NCI-H524 (cell line): ENCODE measurements around the gene ERCC6.

Experiments
- DNase-seq, 2 experiments: peaks; one replicate each; lab custom pipeline; 2025; lab: John Stamatoyannopoulos, UW

The ERCC6 gene

DNA sequence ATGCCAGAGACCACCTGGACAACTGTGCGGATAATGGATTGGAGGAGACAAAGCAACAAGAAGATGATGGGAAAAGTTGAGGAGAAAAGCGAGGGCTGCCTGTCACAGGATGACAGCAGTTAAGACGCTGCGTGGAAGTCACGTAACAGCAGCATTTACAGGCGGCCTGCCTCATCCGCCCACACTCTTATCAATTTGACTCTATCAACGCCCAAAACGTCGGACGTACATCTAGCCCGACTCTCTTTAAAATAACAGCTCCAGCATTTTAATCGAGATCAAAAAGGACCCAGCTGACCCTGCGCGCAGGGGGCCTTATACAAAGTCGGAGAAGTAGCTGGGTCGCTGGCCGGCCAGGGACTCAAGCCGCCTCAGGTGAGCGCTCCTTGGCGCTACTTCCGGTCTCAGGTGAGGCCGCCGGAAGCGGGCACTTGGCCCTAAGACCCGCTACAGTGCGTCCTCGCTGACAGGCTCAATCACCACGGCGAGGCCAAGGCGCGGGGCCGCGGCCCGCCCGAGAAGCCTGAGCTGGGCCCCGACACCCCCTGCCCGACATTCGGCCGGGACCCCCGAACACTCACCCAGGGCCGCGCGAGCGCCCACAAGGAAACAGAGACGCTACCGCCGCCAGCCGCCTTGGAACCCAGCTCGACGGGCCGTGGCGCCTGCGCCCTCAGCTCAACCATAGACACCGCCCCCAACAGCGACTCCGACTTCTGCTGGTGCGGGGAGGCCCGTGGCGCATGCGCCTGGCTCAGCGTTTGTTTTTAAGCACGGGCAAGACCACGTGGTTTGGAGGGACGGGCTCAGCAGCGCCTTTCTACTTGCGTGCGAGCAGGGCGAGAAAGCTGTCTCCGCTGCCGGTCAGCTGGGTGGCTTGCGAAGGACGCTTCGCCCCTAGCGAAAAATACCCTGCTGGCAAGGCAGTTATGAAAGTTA lies at the start of gene ERCC6:
ERCC6 (minus strand) TSS at position 741 of the 939 bp plus-strand sequence.
- peak; percentile 70 to 85 for DNase-seq

GRCh38 chr10:49587981-49588380 lies 49.1 kb upstream of the ERCC6 start:
- no peak for DNase-seq

GRCh38 chr10:49585387-49585786 lies 46.5 kb upstream of the ERCC6 start:
- no peak for DNase-seq

GRCh38 chr10:49579621-49580020 lies 40.7 kb upstream of the ERCC6 start:
- DNase-seq = no peak

DNA sequence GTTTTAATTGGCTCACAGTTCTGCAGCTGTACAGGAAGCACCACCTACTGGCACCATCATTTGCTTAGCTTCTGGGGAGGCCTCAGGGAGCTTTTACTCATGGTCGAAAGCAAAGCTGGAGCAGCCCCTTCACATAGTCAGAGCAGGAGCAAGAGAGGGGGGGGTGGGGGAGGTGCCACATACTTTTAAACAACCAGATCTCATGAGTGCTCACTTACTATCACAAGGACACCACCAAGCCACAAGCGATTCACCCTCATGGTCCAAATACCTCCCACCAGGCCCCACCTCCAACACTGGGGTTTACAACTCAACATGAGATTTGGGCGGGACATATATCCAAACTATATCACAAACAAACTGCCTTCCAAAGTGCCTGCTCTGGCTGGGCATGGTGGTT lies 39.5 kb upstream of the ERCC6 start:
- no peak for DNase-seq

DNA sequence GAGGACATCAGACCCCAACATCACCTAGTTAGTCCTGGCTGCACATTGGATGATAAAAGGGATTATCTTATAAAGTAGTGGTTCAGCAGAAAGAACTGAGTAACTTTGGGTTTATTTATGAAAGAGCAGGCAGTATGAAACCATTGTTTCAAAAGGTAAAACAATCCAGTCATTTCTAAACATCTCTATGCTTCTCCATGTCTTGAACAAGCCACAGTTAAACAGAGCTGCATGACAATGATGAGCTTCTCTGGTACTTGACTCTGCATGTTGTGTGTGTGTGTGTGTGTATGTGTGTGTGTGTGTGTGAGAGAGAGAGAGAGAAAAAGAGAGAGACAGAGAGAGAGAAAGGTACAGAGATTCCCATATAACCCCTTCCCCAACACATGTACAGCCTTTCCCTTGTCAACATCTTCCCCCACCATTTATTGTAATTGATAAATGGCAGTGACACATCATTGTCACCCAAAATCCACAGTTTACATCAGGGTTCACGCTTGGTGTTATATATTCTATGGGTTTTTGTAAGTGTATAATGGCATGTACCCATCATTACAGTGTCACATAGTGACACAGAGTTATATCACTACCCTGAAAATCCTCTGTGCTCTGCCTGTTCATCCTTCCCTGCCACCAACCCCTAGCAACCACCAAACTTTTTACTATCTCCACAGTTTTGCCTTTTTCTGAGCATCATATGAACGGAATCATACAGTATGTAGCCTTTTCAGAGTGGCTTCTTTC lies 38.4 kb upstream of the ERCC6 start:
- DNase-seq = no peak

DNA sequence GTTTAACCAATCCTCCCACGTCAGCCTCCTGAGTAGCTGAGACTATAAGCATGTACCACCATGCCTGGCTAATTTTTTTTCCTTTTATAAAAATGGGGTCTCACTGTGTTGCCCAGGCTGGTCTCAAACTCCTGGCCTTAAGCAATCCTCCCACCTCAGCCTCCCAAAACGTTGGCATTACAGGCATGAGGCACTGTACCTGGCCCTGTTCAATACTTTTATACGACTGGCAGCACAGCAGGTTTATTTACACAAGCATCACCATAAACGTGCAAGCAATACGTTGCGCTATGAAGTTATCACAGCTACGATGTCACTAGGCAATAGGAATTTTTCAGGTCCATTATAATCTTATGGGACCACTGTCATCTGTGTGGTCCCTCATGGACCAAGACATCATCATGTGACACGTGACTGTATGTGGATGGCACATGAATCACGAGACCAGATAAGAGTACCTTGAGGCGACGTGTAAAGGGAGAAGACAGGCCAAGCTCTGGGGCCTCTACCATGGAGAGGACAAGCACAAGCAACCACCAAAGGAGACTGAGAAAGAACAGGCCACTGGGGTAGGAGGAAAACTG lies 36.7 kb upstream of the ERCC6 start:
- no peak for DNase-seq

DNA sequence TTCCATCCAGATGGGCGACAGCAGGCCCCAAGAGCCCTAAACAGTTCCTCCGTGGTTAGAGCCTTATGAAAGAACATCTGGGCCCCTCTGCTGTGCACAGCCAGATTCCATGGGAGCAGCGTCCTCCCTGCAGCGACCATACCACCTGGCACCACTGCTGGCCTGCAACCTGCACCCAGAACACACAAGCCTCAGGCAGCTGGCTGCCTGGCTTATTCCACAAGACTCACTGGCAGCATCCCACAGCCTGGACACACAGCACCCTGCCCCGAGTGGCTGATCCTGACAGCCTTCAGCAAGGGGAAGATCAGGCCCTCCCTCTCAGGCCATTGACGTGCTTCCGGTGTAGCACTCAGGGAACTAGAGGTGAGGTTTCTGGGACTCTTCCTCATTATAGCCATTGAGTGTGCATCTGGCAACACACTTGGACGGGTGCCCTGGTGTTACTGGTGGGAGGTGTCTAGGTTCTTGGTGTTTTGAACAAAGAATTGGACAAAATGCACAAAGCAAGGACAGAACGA lies 33.7 kb upstream of the ERCC6 start:
- DNase-seq = peak; percentile 48 to 69

DNA sequence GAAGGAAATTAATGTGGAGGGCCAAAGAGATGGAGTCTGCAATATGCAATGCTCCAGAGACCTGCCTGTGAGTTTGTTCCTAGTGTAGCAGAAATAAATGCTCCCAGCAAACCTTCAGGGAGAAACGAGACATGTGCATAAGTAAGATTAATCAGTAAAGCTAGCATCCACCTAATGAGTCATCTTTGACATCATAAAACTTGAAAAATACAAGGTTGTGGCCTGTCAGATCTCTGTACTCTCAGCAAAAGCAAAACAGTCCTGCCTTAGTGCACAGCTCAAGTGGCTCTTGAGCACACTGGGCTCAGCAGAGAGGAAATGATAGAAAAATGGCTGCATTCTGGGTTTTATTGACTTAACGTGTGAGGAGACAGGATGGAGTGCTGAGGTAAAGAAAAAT lies 32.5 kb upstream of the ERCC6 start:
- DNase-seq = no peak

DNA sequence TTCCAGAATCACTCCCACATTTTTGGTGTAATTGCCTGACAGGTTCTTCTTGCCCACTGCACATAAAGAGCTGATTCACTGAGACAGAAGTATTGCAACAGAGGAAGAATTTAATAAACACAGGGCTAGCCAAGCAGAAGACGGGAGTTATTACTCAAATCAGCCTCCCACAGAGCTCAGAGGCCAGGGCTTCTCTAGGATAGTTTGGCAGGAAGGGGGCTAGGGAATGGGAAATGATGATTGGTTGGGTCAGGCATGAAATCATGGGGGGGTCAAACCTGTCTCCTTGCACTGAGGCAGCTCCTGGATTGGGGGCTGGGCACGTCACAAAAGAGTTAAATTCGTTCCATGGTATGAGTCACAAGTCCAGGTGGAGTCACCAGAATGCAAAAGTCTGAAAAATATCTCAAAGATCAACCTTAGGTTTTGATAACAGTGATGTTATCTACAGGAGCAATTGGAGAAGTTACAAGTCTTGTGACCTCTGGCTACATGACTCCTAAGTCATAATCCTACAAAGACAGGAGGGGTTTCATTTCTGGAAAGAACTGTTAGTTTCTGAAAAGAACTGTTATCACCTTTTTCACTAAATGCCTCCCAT lies 30.2 kb upstream of the ERCC6 start:
- DNase-seq = no peak

GRCh38 chr10:49568235-49568634 lies 29.3 kb upstream of the ERCC6 start:
- no peak for DNase-seq

GRCh38 chr10:49567810-49568209 lies 28.9 kb upstream of the ERCC6 start:
- no peak for DNase-seq

DNA sequence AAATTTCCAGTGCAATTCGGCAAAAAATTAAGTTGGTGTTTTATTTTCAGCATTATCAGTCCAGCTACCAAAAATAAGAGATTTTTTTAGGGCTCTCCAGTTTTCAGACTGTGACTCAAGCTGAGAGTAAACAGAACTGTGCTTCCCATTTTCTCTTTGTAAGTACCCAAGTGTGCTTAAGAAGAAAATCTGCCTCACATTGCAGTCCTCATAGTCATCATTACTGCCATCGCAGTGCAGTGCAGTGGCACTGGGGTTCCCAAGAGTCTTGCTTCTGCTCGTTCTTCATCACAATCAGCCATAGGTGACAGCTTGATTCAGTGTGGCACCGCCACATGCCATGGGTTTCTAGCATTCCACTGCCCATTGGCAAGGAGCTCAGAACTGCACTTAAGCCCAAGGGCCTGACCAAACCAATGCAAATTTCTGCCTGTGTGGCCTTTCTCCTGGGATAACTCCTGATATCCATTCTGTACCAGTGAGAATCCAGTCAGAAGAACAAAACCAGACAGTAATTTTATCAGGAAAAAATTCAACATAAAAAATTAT lies 25.6 kb upstream of the ERCC6 start:
- no peak for DNase-seq

DNA sequence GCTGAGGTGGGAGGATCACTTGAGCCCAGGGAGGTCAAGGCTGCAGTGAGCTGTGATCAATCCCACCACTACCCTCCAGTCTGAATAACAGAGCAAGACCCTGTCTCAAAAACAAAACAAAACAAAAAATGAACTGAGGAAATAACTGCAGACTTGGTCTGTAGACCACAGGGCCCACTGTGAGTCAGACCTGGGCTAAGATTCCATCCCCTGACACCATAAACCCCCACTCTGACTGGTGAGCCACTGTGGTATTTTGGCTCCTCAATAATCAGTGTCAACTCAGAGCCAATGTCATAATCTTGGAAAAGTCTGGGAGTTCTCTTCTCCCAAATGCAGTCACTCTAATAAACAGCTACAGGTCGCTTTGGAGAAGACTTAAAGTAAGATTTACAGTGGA lies 24.0 kb upstream of the ERCC6 start:
- no peak for DNase-seq

- DNase-seq = no peak
Measured at GRCh38 chr10:49560526-49560925, 21.6 kb upstream of the ERCC6 start.

GRCh38 chr10:49559476-49559875 lies 20.6 kb upstream of the ERCC6 start:
- DNase-seq = no peak

GRCh38 chr10:49558190-49558589 lies 19.3 kb upstream of the ERCC6 start:
- DNase-seq = no peak

DNA sequence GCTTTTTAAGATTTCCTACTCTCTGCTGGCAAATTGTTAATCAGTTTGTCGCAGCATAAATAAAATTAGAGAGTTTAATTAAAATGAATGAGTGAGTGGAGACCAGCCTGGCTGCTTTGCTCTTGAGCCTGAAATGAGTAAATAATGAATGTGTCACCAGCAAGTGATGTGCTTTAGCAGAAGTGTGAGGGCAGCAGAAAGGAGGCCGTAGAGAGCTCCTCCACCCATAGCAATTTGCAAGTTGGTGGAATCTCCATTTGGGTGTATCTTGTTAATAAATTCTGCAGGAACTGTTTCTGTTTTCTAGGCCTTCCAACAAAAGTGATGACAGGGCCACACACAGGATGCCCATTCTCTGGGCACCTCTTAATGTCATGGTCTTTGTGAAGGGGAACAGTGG lies 18.8 kb upstream of the ERCC6 start:
- no peak for DNase-seq

GRCh38 chr10:49556723-49557122 lies 17.8 kb upstream of the ERCC6 start:
- no peak for DNase-seq

DNA sequence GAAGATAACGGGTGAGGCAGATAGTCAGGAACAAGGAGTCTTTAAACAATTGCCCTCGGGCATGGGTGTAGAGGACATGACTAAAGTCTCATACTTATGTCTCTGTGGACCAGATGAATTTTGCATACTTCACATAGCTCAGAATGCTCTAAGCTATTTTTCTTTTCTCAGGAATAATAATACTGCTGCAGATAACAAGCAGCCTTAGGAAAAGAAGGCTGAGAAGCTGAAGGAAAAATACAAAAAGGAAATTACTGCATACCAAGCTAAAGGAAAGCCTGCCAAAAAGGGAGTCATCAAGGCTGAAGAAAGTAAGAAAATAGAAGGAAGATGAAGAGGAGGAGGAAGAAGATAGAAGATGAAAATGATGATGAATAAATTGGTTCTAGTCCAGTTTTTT lies 13.4 kb upstream of the ERCC6 start:
- no peak for DNase-seq

DNA sequence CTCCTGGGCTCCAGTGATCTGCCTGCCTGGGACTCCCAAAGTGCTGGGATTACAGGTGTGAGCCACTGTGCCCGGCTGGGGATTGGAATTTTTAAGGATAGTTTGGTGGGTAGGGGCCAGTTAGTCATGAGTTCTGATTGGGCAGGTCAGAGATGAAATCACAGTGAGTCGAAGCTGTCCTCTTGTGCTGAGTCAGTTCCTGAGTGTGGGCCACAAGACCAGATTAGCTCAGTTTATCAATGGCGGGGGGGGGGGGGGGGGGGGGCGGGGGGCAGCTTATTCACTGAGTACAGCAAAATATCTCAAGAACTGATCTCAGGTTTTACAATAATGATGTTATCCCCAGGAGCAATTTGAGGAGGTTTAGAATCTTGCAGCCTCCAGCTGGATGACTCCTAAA lies 11.6 kb upstream of the ERCC6 start:
- DNase-seq = no peak
